Large intestine (tissue), 3 donors: ENCODE data around the gene KCNQ5. TPM values are rescaled to one million over a fixed set of nuclear protein-coding genes. Genes with fewer than 3 reads are reported as not detected.

Experiments used
- DNase-seq, 2 donors: peaks; one replicate each; pipeline versions ENCODE4 v3.0.0 to v3.0.0-alpha.2; 2013
- H3K27ac ChIP-seq: one replicate; pipeline ENCODE4 v1.5.1; 2013; ENCODE audit warnings: low read length
- H3K27me3 ChIP-seq: 2 replicates; pipeline ENCODE4 v1.6.1; 2013; ENCODE audit warnings: low read length; ENCODE audit not compliant: control insufficient read depth, insufficient read depth
- H3K36me3 ChIP-seq: 2 replicates; pipeline ENCODE4 v1.6.1; 2013; ENCODE audit warnings: low read length; ENCODE audit not compliant: control insufficient read depth, insufficient read depth
- H3K4me1 ChIP-seq: one replicate; pipeline ENCODE4 v1.6.1; 2013; ENCODE audit warnings: low read length; ENCODE audit not compliant: control insufficient read depth, insufficient read depth
- H3K4me3 ChIP-seq: one replicate; pipeline ENCODE4 v1.5.1; 2013; ENCODE audit warnings: low read length
- H3K9me3 ChIP-seq: one replicate; pipeline ENCODE4 v1.6.1; 2013; ENCODE audit warnings: mild to moderate bottlenecking, low read depth, low read length, moderate library complexity; ENCODE audit not compliant: control insufficient read depth
- WGBS: methylation state at CpG from one replicate; pipeline ENCODE4 v1.1.5; 2013; ENCODE audit warnings: low lambda C conversion rate; ENCODE audit not compliant: insufficient coverage; 5-methylcytosine and 5-hydroxymethylcytosine counted together
- polyA plus RNA-seq: library from polyadenylated mRNA; unstranded; fragments of 120-200 nt; gene quantifications from one replicate; pipeline ENCODE4 v1.2.1, GENCODE V29; 2013

The KCNQ5 gene
- polyA plus RNA-seq, 1 donor, result 3.4 TPM

DNA sequence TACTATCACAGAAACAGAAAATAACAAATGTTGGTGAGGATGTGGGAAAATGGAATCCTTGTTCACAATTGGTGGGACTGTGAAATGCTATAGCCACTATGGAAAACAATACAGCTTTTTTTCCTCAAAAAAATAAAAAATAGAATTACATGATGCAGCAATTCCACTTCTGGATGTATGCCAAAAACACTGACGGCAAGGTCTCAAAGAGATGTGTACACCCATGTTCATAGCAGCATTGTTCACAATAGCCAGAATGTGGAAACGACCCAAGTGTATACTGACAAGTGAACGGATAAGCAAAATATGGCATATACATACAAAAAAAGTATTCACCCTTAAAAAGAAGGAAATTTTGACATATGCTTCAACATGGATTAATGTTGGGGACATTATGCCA lies 390.1 kb downstream of the KCNQ5 start:
- 80% methylated on average over 2 of the region's 3 CpGs for WGBS

DNA sequence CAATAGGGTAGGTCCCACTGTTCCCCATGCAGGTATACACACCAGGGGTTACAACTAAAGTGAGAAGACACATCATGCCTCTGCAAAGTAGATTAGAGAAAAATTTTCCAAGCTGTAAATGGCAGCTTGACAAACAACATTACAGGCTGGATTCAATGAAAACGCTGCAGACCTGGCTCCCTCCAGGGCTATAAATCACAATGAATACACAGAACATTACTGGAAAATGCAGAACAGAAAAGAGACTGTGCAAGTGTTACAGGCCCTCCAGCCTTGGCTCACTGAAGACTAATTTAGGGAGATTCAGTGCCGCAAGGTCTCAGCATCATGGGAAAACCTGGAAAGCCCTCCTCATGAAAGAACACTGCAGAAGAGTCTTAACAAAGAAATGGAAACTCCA lies 395.6 kb downstream of the KCNQ5 start:
- Histone ChIP-seq H3K4me3 (no peak overlapping the region), H3K4me1 (no peaks in the 10 kb centered on the region), H3K27me3 (no peaks in the 10 kb centered on the region), H3K9me3 (no peaks in the 10 kb centered on the region), H3K36me3 (no peaks in the 10 kb centered on the region), H3K27ac (no peak overlapping the region)
- no peak for DNase-seq
- WGBS, result no CpG with 5 or more reads among the region's 2 CpGs

More for the DNA sequence above, 390.1 kb downstream of the KCNQ5 start:
- Histone ChIP-seq H3K27me3 (no peaks in the 10 kb centered on the region), H3K4me3 (no peak overlapping the region), H3K9me3 (no peaks in the 10 kb centered on the region), H3K4me1 (no peaks in the 10 kb centered on the region), H3K36me3 (no peaks in the 10 kb centered on the region), H3K27ac (no peak overlapping the region)
- DNase-seq, result no peak

DNA sequence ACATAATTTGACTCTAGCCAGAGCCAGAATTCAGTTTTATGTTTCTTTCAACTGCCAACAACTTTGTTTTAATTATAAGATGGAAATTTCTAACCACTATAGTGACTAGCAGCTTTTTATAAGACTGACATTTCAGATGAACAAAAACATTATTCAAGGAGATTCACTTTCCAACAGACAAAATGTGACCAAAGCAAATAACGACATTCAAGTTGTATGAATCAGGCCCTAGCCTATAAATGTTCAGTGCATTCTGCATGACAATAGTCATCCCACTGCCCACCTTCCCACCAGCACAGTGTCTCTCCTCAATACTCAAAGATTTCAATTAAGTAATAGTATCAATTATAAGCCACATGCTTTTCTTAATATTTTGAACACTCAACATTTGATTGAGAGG lies 402.7 kb downstream of the KCNQ5 start:
- Histone ChIP-seq H3K27me3 (no peaks in the 10 kb centered on the region), H3K4me3 (no peak overlapping the region), H3K36me3 (no peaks in the 10 kb centered on the region), H3K27ac (no peak overlapping the region), H3K4me1 (no peaks in the 10 kb centered on the region), H3K9me3 (no peaks in the 10 kb centered on the region)
- no peak for DNase-seq
- WGBS, result no CpG with 5 or more reads among the region's 1 CpG

DNA sequence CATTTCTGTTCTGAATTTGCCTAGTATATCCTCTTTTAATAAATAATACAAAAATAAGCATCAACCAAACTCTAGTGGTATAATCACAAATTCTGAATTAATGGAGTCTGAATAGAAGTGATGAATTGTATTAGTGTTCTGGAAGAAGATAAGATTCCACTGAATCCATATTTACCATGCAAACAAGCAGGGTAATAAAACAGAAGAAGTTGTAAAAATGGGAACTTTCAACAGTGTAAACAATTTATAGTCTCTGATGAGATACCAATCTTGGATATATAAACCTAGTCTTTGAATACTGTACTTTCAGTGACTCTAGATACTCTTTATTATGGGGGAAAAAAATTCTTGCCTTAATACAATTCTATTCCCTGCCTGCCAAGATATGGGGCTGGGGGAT lies 405.8 kb downstream of the KCNQ5 start:
- Histone ChIP-seq H3K9me3 (no peaks in the 10 kb centered on the region), H3K36me3 (no peaks in the 10 kb centered on the region), H3K27me3 (no peaks in the 10 kb centered on the region), H3K27ac (no peak overlapping the region), H3K4me1 (no peaks in the 10 kb centered on the region), H3K4me3 (no peak overlapping the region)
- no peak for DNase-seq

DNA sequence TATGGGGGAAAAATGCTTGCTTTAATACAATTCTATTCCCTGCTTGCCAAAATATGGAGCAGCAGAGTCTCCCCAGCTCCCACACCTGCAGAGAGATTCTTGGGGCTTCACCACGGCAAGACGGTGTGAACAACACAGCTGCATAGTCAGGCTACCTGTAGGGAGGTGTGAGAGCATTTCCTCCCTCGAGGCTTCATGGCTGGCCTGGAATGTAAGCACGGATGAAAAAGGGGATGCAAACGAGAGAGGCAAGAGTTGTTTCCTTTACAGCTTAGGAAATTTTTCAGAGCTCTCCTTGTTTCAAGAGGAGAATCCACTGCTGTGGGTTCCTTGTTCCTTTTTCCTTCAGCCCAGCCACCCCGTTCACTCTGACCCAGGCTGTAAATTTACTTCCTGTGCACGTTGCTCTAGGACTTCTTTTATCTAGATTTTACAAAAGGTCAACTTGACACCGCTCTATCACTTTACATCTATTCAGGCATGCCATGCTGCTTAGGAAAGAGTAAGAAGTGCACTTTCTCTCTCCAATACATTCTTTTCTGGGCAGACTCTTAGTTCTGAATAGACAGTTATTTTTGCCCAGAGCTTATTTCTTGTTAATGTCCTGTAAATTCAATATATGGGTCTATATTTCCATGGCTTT lies 406.4 kb downstream of the KCNQ5 start:
- no peaks in the 10 kb centered on the region for H3K4me1 ChIP-seq
- no peaks in the 10 kb centered on the region for H3K27me3 ChIP-seq
- WGBS, result 8% methylated on average over 3 of the region's 8 CpGs
- no peak for DNase-seq
- H3K4me3 ChIP-seq, result no peak overlapping the region
- no peak overlapping the region for H3K27ac ChIP-seq
- no peaks in the 10 kb centered on the region for H3K9me3 ChIP-seq
- H3K36me3 ChIP-seq, result no peaks in the 10 kb centered on the region

DNA sequence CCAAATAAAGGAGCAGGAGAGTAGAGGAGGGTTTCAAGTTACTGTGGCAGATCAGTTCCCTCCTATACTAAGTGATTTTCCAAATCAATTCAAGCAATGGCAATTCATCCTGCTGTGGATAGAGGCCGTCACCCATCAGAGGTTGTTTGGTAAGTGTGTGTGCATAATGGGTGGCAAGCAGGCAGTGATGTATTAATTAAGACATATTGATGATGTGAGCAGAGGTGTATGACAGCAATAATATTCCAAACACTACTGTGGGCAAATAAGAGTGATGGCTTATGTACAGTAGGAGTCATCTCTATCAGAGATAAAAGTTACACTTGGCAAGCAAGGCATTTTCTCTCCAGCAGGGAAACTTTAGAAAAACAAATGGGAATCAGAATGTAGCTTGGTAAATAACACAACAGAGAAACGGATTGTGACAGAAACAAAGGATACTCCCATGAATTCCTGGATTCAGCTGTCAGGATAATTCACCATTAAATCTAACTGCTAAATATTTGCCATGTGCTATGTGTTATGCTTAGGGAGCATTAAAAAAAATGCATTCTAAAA lies 407.1 kb downstream of the KCNQ5 start:
- Histone ChIP-seq H3K27me3 (no peaks in the 10 kb centered on the region), H3K27ac (no peak overlapping the region), H3K9me3 (no peaks in the 10 kb centered on the region), H3K36me3 (no peaks in the 10 kb centered on the region), H3K4me3 (no peak overlapping the region), H3K4me1 (no peaks in the 10 kb centered on the region)
- WGBS, result 100% methylated on average over 1 of the region's 2 CpGs
- DNase-seq, result no peak

DNA sequence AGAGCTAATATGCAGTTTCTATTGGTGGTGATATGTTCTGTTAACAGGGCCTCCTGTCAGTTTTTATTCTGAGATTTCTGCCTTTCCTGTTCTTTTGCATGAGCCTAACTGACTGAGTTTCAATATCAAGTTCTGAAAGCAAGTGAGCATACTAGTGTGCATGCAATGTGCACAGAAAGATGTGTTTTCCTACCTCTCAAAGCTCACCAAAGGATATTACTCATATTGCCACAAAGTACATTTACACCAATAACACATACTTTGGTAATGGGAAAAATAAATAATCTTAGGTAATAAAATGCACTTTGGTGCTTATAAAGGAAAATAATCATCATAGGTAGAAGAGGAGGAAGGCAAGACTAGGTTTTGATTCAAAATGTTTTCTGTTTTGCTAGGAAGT lies 408.4 kb downstream of the KCNQ5 start:
- no peaks in the 10 kb centered on the region for H3K36me3 ChIP-seq
- H3K27me3 ChIP-seq, result no peaks in the 10 kb centered on the region
- DNase-seq, result no peak
- no peaks in the 10 kb centered on the region for H3K9me3 ChIP-seq
- no peak overlapping the region for H3K4me3 ChIP-seq
- H3K4me1 ChIP-seq, result no peaks in the 10 kb centered on the region
- H3K27ac ChIP-seq, result no peak overlapping the region

DNA sequence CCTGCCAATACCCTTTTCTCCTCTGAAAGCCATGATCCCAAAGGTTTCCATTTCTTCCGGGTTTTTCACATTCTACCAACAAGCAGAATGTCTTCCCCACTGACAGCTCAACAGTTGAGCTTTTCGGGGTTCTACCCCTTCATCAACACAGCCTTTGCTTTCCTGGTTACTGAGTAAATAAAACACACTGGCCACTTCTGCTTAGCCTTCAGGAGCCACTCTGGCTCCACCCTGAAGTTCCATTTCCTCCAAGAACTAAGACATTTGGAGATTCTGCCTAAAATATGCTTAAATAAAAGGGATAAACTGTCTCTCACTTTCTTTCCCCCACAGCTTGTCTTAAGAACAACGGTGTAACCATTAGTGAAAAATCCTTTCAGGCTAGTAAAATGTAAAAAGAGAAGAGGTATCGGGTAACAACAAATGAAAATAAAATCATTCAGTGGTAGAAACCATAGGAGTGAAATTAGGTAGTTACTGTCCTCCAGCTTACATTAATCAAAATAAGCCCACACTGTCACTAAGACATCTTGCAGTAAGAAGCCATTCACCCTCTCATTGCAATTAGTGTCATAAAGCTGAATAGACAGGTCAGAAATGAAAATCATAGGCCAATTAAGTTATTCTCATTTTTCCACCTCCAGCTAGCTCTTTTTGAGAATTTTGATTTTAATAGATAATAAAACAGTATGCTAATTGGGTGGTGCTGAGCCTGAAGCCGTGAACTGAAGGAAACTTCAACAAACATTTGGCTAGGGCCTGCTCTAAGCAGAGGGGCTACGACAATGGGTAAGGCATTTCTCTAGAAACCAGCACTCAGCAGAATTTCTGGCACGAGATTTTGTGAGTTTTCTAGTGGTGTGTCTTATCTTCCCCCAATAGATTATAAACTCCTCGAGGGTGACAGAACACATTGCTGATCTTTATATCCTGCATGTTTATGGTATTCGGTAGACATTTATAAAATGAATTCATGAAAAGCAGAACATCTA lies 409.2 kb downstream of the KCNQ5 start:
- Histone ChIP-seq H3K4me3 (no peak overlapping the region), H3K36me3 (no peaks in the 10 kb centered on the region), H3K27ac (no peak overlapping the region), H3K4me1 (no peaks in the 10 kb centered on the region), H3K27me3 (no peaks in the 10 kb centered on the region), H3K9me3 (no peaks in the 10 kb centered on the region)
- 88% methylated on average over 3 of the region's 9 CpGs for WGBS
- DNase-seq, result no peak

DNA sequence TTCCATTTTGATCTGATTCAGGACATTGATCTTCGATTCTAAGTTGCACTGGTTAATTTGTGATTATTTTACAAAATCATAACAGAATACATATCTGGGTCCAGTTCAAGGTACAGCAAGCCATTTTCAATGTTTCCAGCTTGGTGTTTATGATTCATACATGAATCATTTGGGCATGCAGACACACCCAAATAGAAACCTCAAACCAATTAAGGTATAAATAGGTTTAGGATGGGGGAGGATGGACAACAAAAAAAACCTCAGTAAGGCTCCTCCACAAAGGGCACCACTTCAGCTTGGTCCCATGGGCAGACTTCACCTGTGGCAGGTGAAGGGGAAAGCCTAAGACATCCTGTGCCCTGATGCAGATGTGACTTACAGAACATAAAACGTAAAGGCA lies 410.7 kb downstream of the KCNQ5 start:
- WGBS, result 100% methylated on average over 1 of the region's 2 CpGs
- no peak overlapping the region for H3K4me3 ChIP-seq
- no peak overlapping the region for H3K27ac ChIP-seq
- no peaks in the 10 kb centered on the region for H3K36me3 ChIP-seq
- H3K9me3 ChIP-seq, result no peaks in the 10 kb centered on the region
- H3K4me1 ChIP-seq, result no peaks in the 10 kb centered on the region
- no peaks in the 10 kb centered on the region for H3K27me3 ChIP-seq
- no peak for DNase-seq

DNA sequence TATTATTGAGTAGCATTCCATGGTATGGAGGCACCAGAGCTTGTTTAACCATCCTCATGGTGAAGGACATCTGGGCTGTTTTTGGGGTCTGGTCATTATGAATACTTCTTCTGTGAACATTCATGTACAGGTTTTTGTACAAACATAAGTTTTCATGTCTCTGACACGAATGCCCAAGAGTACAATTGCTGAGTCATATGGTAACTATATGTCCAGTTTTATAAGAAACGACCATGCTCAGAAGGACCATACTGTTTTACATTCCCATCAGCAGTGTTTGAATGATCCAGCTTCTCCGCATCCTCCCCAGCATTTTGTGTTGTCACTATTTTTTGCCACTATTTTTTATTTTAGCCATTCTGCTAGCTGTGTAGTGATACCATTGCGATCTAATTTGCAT lies 414.8 kb downstream of the KCNQ5 start:
- no peak overlapping the region for H3K27ac ChIP-seq
- no peak for DNase-seq
- no peaks in the 10 kb centered on the region for H3K27me3 ChIP-seq
- no peak overlapping the region for H3K4me3 ChIP-seq
- no peaks in the 10 kb centered on the region for H3K9me3 ChIP-seq
- H3K36me3 ChIP-seq, result no peaks in the 10 kb centered on the region
- no peaks in the 10 kb centered on the region for H3K4me1 ChIP-seq
- WGBS, result 100% methylated on average over 2 of the region's 4 CpGs
